Measurements from ENCODE around the gene GID4. TPM values are rescaled to one million over a fixed set of nuclear protein-coding genes. Genes with fewer than 3 reads are reported as not detected.

Gene GID4
- total RNA-seq, 1 donor from 2014 or later, result 12.2 TPM

DNA sequence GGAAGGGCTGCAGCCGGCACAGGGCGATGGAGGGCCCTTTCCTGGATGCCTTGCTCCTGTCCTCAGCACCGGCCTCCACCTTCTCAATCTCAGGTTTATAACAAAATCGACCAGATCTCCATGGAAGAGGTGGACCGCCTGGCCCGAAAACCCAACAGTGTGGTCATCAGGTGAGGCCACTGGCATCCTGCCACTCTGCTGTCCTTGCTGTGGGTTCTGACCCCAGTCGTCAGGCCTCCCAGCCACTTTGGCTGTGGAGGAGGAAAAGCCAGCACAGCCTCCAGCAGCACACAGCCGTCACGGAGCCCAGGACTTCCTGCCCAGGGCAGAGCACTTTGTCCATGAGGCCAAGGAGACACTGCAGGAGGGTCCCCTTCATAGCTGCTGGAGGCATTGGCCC, 62.6 kb downstream of the GID4 start:
- Mint-ChIP-seq H3K4me1 (no peaks in the 10 kb centered on the region), H3K27me3 (ENCODE audit: low read depth) (no peaks in the 10 kb centered on the region), H3K27ac (ENCODE audit: unreplicated experiment) (no peak overlapping the region), H3K36me3 (ENCODE audit: low read depth) (no peaks in the 10 kb centered on the region), H3K4me3 (no peak overlapping the region), H3K9me3 (no peaks in the 10 kb centered on the region)
- no peak for TF ChIP-seq CTCF (conservative IDR thresholded peaks at IDR 0.05)
- DNase-seq (ENCODE audit: low read depth, low spot score), result no peak

DNA sequence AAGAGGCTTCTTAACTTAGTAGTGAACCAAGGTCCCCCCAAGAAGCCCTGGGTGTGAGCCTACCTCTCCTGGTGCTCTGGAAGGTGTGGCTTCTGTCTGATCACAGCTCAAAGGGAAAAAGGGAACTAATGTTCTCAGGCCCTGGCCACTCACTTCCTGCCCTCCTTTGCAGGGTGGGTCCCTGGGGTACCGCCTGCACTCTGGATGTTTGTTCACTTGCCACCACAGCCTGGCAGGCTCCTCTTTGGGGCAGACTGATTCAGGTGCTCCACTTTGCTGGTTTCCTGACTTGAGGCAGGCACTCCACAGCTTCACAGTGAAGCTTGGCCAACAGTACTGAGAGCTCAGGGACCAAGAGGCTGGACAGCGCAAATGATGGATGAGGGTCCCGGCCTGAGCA, 63.4 kb downstream of the GID4 start:
- DNase-seq (ENCODE audit: low read depth, low spot score), result no peak
- no peak for TF ChIP-seq CTCF (conservative IDR thresholded peaks at IDR 0.05)
- H3K27me3 Mint-ChIP-seq (ENCODE audit: low read depth), result no peaks in the 10 kb centered on the region
- no peak overlapping the region for H3K27ac Mint-ChIP-seq (ENCODE audit: unreplicated experiment)
- no peaks in the 10 kb centered on the region for H3K36me3 Mint-ChIP-seq (ENCODE audit: low read depth)
- no peaks in the 10 kb centered on the region for H3K4me1 Mint-ChIP-seq
- H3K4me3 Mint-ChIP-seq, result no peak overlapping the region
- no peaks in the 10 kb centered on the region for H3K9me3 Mint-ChIP-seq

DNA sequence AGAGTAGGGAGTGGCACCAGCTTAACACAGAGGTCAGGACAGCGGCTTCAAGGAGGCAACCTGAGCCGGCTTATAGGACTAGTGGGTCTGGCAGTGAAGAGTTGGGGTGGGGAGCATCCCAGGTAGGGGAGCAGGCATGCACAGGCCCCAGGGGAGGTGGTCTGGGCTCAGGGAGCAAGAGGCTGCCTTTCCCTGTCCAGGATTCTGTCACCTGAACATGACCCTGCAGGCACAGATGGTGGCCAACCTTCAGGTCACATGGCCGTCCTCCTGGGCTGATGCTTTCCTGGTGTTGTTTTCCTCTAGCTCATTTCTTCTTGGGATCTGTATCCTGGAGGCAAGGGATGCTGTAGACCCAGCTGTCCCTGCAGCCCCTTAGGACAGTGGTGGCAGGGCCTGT, 65.8 kb downstream of the GID4 start:
- Mint-ChIP-seq H3K9me3 (no peaks in the 10 kb centered on the region), H3K4me1 (peaks cover 8% of the 10 kb centered on the region), H3K27me3 (ENCODE audit: low read depth) (no peaks in the 10 kb centered on the region)

GRCh38 chr17:18105595-18105994, 66.4 kb downstream of the GID4 start:
- H3K4me3 Mint-ChIP-seq, result no peak overlapping the region
- H3K27me3 Mint-ChIP-seq (ENCODE audit: low read depth), result no peaks in the 10 kb centered on the region
- no peaks in the 10 kb centered on the region for H3K36me3 Mint-ChIP-seq (ENCODE audit: low read depth)
- peak overlapping the region; percentile 83 for H3K27ac Mint-ChIP-seq (ENCODE audit: unreplicated experiment)
- no peaks in the 10 kb centered on the region for H3K9me3 Mint-ChIP-seq
- TF ChIP-seq CTCF (conservative IDR thresholded peaks at IDR 0.05), result no peak
- no peak for DNase-seq (ENCODE audit: low read depth, low spot score)
- H3K4me1 Mint-ChIP-seq, result peaks cover 12% of the 10 kb centered on the region

More for the DNA sequence above, 65.8 kb downstream of the GID4 start:
- TF ChIP-seq CTCF (conservative IDR thresholded peaks at IDR 0.05), result no peak
- peak overlapping the region; percentile 83 for H3K27ac Mint-ChIP-seq (ENCODE audit: unreplicated experiment)
- DNase-seq (ENCODE audit: low read depth, low spot score), result no peak
- no peaks in the 10 kb centered on the region for H3K36me3 Mint-ChIP-seq (ENCODE audit: low read depth)
- H3K4me3 Mint-ChIP-seq, result no peak overlapping the region

GRCh38 chr17:18106211-18106610, 67.0 kb downstream of the GID4 start:
- Mint-ChIP-seq H3K36me3 (ENCODE audit: low read depth) (no peaks in the 10 kb centered on the region), H3K27ac (ENCODE audit: unreplicated experiment) (no peak overlapping the region), H3K27me3 (ENCODE audit: low read depth) (no peaks in the 10 kb centered on the region), H3K9me3 (no peaks in the 10 kb centered on the region), H3K4me1 (peaks cover 12% of the 10 kb centered on the region), H3K4me3 (no peak overlapping the region)
- no peak for DNase-seq (ENCODE audit: low read depth, low spot score)
- no peak for TF ChIP-seq CTCF (conservative IDR thresholded peaks at IDR 0.05)
